Measurements from ENCODE around the gene SOX3. TPM values are rescaled to one million over a fixed set of nuclear protein-coding genes. Genes with fewer than 3 reads are reported as not detected.

SOX3 gene
- total RNA-seq, 2 experiments from 2014 or later = not detected

GRCh38 chrX:140507223-140507981 is 2.5 kb upstream of the SOX3 start:
- peaks cover 9% of the 10 kb centered on the region for H3K4me1 Mint-ChIP-seq (ENCODE audit: low read depth)
- intact Hi-C loops (cut with micrococcal nuclease) = no loop called here

DNA sequence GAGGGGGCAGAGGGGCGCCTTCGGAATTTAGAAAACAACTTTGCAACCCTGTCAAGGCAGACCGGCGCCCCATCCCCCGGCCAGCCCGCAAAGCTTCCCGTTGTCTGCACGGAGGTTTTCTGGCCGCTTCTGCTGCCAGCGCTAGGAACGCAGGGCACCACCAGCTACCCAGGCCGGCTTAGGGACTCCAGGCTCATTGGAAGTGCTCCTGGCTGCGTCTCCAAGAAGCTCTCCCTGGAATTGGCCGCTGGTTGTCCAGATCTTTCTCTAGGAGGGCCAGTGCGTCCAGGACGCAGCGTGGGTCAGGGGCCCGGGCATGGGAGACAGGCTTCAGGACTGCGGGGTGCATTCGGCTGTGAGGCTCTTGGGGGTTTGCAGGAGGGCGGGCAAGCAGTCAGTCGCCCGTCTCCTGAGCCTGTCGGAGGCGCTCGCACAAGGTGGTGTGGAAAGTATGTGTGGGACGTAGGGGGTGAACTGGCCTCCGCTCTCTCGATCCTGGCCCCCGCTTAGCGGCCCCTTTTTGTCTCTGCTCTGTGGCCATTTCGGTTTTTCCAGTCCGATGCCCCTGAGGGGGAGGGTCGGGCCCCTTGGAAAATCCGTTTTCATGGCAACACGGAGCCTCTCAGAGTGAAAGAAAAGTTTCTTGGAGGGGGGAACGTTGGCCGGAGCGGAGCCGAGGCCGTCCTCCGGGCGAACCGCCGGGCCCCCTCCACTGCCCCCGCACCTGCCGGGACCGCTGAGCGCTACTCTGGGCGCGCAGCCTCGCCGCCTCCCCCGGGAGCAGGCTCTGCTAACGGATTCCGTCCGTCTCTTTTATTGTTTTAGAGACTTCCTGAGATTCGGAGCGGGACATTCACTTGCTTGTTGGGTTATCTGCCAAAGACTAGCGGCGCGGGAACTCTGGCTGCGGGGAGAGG is 810 bp upstream of the SOX3 start:
- DNase-seq = no peak
- CTCF ChIA-PET = no interaction called here
- Mint-ChIP-seq H3K4me3 (no peak overlapping the region), H3K4me1 (ENCODE audit: low read depth) (peaks cover 11% of the 10 kb centered on the region), H3K27me3 (ENCODE audit: low read depth) (peaks cover 56% of the 10 kb centered on the region), H3K9me3 (no peaks in the 10 kb centered on the region), H3K27ac (no peak overlapping the region), H3K36me3 (ENCODE audit: low read depth) (no peaks in the 10 kb centered on the region)
- intact Hi-C loops (cut with micrococcal nuclease) = no loop called here

More at GRCh38 chrX:140507223-140507981, 2.5 kb upstream of the SOX3 start:
- Mint-ChIP-seq H3K4me3 (no peak overlapping the region), H3K36me3 (ENCODE audit: low read depth) (no peaks in the 10 kb centered on the region), H3K27me3 (ENCODE audit: low read depth) (peaks cover 49% of the 10 kb centered on the region), H3K9me3 (no peaks in the 10 kb centered on the region), H3K27ac (no peak overlapping the region)
- CTCF ChIA-PET = no interaction called here
- DNase-seq = no peak

- peaks cover 11% of the 10 kb centered on the region for H3K4me1 Mint-ChIP-seq (ENCODE audit: low read depth)
- CTCF ChIA-PET = no interaction called here
- H3K4me3 Mint-ChIP-seq = no peak overlapping the region
- H3K27me3 Mint-ChIP-seq (ENCODE audit: low read depth) = peaks cover 51% of the 10 kb centered on the region
- H3K27ac Mint-ChIP-seq = no peak overlapping the region
- no peak for DNase-seq
- no peaks in the 10 kb centered on the region for H3K36me3 Mint-ChIP-seq (ENCODE audit: low read depth)
- intact Hi-C loops (cut with micrococcal nuclease) = no loop called here
- H3K9me3 Mint-ChIP-seq = no peaks in the 10 kb centered on the region
These were observed 1.0 kb downstream of the SOX3 start for GRCh38 chrX:140503714-140504351.

- Mint-ChIP-seq H3K9me3 (no peaks in the 10 kb centered on the region), H3K27ac (no peak overlapping the region), H3K4me3 (peak overlapping the region; percentile 38), H3K36me3 (ENCODE audit: low read depth) (no peaks in the 10 kb centered on the region), H3K4me1 (ENCODE audit: low read depth) (peaks cover 11% of the 10 kb centered on the region), H3K27me3 (ENCODE audit: low read depth) (peaks cover 54% of the 10 kb centered on the region)
- intact Hi-C loops (cut with micrococcal nuclease) = no loop called here
- CTCF ChIA-PET = no interaction called here
- DNase-seq = no peak
These were observed 1.6 kb downstream of the SOX3 start for GRCh38 chrX:140503238-140503601.

DNA sequence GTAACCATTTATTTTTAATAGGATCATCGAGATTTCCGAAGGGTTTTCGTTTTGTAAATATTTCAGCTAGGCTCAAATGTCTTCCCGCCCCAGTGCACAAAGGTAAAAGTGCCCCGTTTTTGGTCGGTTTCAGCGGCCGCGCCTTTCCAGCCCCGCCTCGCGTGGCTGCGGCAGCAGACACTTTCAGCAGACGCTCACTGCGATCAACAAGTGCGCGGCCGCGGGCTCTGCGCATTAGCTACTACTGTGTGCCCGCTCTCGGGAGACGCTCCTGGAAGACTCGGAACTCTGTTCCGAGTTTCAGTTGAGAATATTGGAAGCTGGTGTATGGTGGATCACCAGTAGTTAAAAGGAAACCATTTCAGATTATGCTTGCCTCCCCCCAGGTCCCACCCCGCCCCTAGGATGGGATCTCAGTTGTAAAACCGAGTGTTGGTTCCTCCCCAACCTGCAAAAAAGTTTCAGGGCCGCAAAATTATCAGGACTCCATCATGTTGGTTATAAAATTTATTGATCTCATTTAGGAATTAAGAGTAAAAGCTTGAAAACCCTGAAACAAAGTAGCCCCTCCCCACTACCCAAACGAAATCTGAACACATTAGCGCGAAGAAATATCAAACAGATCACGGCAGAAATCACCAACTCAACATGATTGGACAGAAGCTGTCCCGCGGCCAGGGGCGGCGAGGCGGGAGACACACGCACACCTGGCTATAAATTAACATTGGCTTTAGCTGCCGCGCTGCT is 2.2 kb downstream of the SOX3 start:
- CTCF ChIA-PET = no interaction called here
- H3K27ac Mint-ChIP-seq = no peak overlapping the region
- intact Hi-C loops (cut with micrococcal nuclease) = no loop called here
- H3K36me3 Mint-ChIP-seq (ENCODE audit: low read depth) = no peaks in the 10 kb centered on the region
- H3K4me3 Mint-ChIP-seq = peak overlapping the region; percentile 9
- no peak for DNase-seq
- peaks cover 11% of the 10 kb centered on the region for H3K4me1 Mint-ChIP-seq (ENCODE audit: low read depth)
- H3K9me3 Mint-ChIP-seq = no peaks in the 10 kb centered on the region
- H3K27me3 Mint-ChIP-seq (ENCODE audit: low read depth) = peaks cover 52% of the 10 kb centered on the region

GRCh38 chrX:140501940-140502468 is 2.9 kb downstream of the SOX3 start:
- H3K4me1 Mint-ChIP-seq (ENCODE audit: low read depth) = peaks cover 11% of the 10 kb centered on the region
- H3K4me3 Mint-ChIP-seq = no peak overlapping the region
- no peaks in the 10 kb centered on the region for H3K36me3 Mint-ChIP-seq (ENCODE audit: low read depth)
- no peak overlapping the region for H3K27ac Mint-ChIP-seq
- peaks cover 46% of the 10 kb centered on the region for H3K27me3 Mint-ChIP-seq (ENCODE audit: low read depth)
- CTCF ChIA-PET = no interaction called here
- intact Hi-C loops (cut with micrococcal nuclease) = no loop called here
- DNase-seq = no peak
- no peaks in the 10 kb centered on the region for H3K9me3 Mint-ChIP-seq

- no peaks in the 10 kb centered on the region for H3K9me3 Mint-ChIP-seq
- no peak overlapping the region for H3K27ac Mint-ChIP-seq
- no peak overlapping the region for H3K4me3 Mint-ChIP-seq
- CTCF ChIA-PET = no interaction called here
- DNase-seq = no peak
- H3K27me3 Mint-ChIP-seq (ENCODE audit: low read depth) = peaks cover 44% of the 10 kb centered on the region
- H3K4me1 Mint-ChIP-seq (ENCODE audit: low read depth) = peaks cover 9% of the 10 kb centered on the region
- intact Hi-C loops (cut with micrococcal nuclease) = no loop called here
- H3K36me3 Mint-ChIP-seq (ENCODE audit: low read depth) = no peaks in the 10 kb centered on the region
These were observed 3.5 kb downstream of the SOX3 start for GRCh38 chrX:140501321-140501720.

DNA sequence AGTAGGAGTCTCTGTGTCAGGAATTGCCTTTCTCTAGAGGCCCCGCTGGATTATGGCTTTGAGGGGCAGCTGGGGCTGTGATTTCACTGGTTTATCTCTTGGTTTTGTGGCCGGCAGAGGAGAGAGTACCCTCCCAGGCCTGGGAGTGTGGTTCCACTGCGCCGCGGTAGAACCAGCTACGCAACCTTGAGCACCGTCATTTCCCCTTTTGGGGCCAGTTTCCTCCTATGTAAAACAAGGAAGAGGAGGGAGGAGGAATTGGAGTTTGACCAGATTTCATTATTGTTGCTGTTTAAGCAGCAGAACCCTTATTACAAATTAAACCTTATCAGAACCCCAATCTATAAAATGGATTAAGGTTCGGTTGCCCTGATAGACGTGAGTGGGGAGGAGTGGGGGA is 4.4 kb downstream of the SOX3 start:
- H3K4me1 Mint-ChIP-seq (ENCODE audit: low read depth) = peaks cover 7% of the 10 kb centered on the region
- H3K27ac Mint-ChIP-seq = no peak overlapping the region
- no peak for DNase-seq
- CTCF ChIA-PET = no interaction called here
- H3K9me3 Mint-ChIP-seq = no peaks in the 10 kb centered on the region
- no peak overlapping the region for H3K4me3 Mint-ChIP-seq
- H3K36me3 Mint-ChIP-seq (ENCODE audit: low read depth) = no peaks in the 10 kb centered on the region
- peaks cover 45% of the 10 kb centered on the region for H3K27me3 Mint-ChIP-seq (ENCODE audit: low read depth)
- intact Hi-C loops (cut with micrococcal nuclease) = no loop called here

DNA sequence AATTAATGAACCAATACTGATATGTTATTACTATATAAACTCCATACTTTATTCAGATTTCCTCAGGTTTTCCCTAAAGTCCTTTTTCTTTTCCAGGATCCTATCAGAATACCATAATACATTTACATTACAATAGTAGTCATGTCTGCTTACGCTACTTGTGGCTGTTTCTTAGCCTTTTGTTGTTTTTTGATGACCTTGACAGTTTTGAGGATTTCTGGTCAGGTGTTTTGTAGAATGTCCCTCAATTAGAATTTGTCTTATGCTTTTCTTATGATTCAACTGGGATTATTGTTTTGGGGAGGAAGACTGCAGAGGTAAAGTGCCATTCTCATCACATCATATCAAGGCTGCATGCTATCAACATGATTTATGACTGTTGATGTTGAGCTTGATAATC is 9.1 kb downstream of the SOX3 start:
- Mint-ChIP-seq H3K9me3 (no peaks in the 10 kb centered on the region), H3K4me3 (no peak overlapping the region), H3K4me1 (ENCODE audit: low read depth) (no peaks in the 10 kb centered on the region), H3K36me3 (ENCODE audit: low read depth) (no peaks in the 10 kb centered on the region), H3K27me3 (ENCODE audit: low read depth) (peaks cover 27% of the 10 kb centered on the region), H3K27ac (no peak overlapping the region)
- intact Hi-C loops (cut with micrococcal nuclease) = no loop called here
- DNase-seq = no peak
- CTCF ChIA-PET = no interaction called here

DNA sequence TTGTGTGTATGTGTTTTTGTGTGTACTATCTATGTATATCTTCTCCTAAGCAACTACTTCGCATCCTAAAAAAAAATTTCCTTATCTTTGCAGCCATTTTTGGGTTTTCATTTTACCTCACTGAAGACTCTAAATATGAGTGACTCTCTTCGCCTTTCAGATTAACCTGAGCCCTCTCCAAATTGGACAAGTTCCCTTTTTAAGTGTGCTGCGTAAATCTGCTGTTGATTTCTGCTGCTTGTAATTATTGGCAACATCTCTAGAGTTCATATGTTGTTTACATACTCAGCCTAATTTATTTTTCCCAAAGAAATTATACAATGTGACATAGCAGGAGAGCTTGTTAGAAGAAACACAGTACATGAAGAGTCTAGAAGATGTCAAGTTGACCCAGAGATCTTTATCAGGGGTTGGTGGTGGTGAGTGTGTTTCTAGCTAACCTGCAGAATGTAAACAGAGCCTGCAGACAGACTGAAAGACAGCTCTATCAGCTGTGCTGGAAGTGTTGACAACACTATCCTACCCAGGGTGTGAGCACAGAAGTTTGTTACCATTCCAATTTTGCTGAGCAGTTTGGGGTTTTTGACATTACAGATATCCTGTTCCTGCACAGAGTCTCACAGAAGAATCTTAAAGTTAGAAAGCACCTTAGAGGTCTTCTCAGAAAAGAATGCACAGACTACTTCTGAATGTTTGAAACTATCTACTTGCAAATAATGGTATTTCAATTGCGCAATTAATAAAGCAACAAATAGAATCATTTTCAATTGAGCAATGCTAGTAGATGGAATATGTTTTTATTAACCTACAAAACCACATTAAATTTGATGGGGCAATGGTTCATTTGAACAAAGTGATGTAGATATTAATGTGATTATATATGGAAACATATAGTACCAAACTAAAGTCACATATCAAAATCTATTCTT is 12.5 kb downstream of the SOX3 start:
- intact Hi-C loops (cut with micrococcal nuclease) = no loop called here
- DNase-seq = no peak
- H3K27ac Mint-ChIP-seq = no peak overlapping the region
- no peaks in the 10 kb centered on the region for H3K36me3 Mint-ChIP-seq (ENCODE audit: low read depth)
- H3K27me3 Mint-ChIP-seq (ENCODE audit: low read depth) = peaks cover 10% of the 10 kb centered on the region
- CTCF ChIA-PET = no interaction called here
- no peaks in the 10 kb centered on the region for H3K9me3 Mint-ChIP-seq
- H3K4me3 Mint-ChIP-seq = no peak overlapping the region
- H3K4me1 Mint-ChIP-seq (ENCODE audit: low read depth) = no peaks in the 10 kb centered on the region

GRCh38 chrX:140480765-140481164 is 24.1 kb downstream of the SOX3 start:
- intact Hi-C loops (cut with micrococcal nuclease) = no loop called here
- Mint-ChIP-seq H3K27ac (no peak overlapping the region), H3K9me3 (peaks cover 3% of the 10 kb centered on the region), H3K36me3 (ENCODE audit: low read depth) (no peaks in the 10 kb centered on the region), H3K4me1 (ENCODE audit: low read depth) (no peaks in the 10 kb centered on the region), H3K4me3 (no peak overlapping the region), H3K27me3 (ENCODE audit: low read depth) (no peaks in the 10 kb centered on the region)
- CTCF ChIA-PET = no interaction called here
- DNase-seq = no peak

Data from activated naive CD4-positive, alpha-beta T cell treated with anti-CD3 and anti-CD28 coated beads for 36 hours (primary cell).